HepG2 (cell line): Measurements from ENCODE around the gene ATP13A1. TPM values are rescaled to one million over a fixed set of nuclear protein-coding genes. Genes with fewer than 3 reads are reported as not detected.

ENCODE experiments used
- ATAC-seq: fragments of 200-7000 bp; cut with Tn5 transposase; 3 replicates; pipeline ENCODE4 v1.9.1; 2020; ENCODE audit warnings: mild to moderate bottlenecking, moderate library complexity
- BruUV-seq: library from RNA; stranded (reverse); fragments of 400-500 nt; replicated peaks from 2 replicates; lab custom pipeline; 2021; lab: Mats Ljungman, UMichigan
- CTCF ChIA-PET: fragments of 300-600 bp; formaldehyde crosslinking; extraction: SDS; loops from one replicate; lab custom pipeline; 2021; ENCODE audit warnings: low total read pairs, inconsistent platforms, low intra/inter-chr PET ratio; lab: Yijun Ruan, JAX
- POLR2A ChIA-PET: fragments of 350-600 bp; sonication (Branson Sonifier 250); formaldehyde crosslinking; loops from one replicate; lab custom pipeline; 2020; ENCODE audit warnings: antibody characterized with exemption, inconsistent platforms; lab: Yijun Ruan, JAX
- DNase-seq: peaks from one replicate; pipeline ENCODE4 v3.0.0-alpha.2; 2015; ENCODE audit warnings: low spot score
- FAIRE-seq: peaks from 3 replicates; lab custom pipeline; 2011; peaks lifted over from hg19 to GRCh38; lab: Jason Lieb, UNC
- H2AFZ ChIP-seq: one replicate; pipeline ENCODE4 v1.6.1; 2011; ENCODE audit warnings: low read length, inconsistent platforms
- H3K27ac ChIP-seq: fragments of 300-600 bp; 3 replicates; pipeline ENCODE4 v1.8.0; 2011; ENCODE audit warnings: mixed run types, mild to moderate bottlenecking, mixed read lengths, low read length, inconsistent platforms; ENCODE audit not compliant: insufficient read depth; ENCODE audit errors: extremely low read length
- H3K27me3 ChIP-seq, 2 experiments: fragments of 200-600 bp in 1 of 2; 2 replicates in 1 of 2; 3 replicates in 1 of 2; pipeline versions ENCODE4 v1.6.0 to v1.8.0; 2011; ENCODE audit warnings: low read length in 2 of 2, mild to moderate bottlenecking in 2 of 2, moderate library complexity in 2 of 2, inconsistent platforms in 1 of 2; ENCODE audit not compliant: insufficient read depth in 2 of 2, control insufficient read depth in 1 of 2
- H3K36me3 ChIP-seq, 2 experiments: fragments of 200-600 bp in 1 of 2; replicated peaks in 1 of 2; 2 replicates in 1 of 2; 3 replicates in 1 of 2; pipeline versions ENCODE4 v1.5.1 to v1.8.0; 2011; ENCODE audit warnings: low read length in 2 of 2, inconsistent platforms in 1 of 2; ENCODE audit not compliant: insufficient read depth in 2 of 2, control insufficient read depth in 1 of 2
- H3K4me1 ChIP-seq: 2 replicates; pipeline ENCODE4 v1.5.1; 2012; ENCODE audit warnings: low read length, inconsistent platforms; ENCODE audit not compliant: insufficient read depth
- H3K4me2 ChIP-seq: 2 replicates; pipeline ENCODE4 v1.6.0; 2011; ENCODE audit warnings: low read depth, low read length, inconsistent platforms
- H3K4me3 ChIP-seq, 3 experiments: fragments of 200-600 bp in 1 of 3; sonication (generic), shearing (Covaris generic) in 1 of 3; replicated peaks in 1 of 3; 2 replicates each; pipeline ENCODE4 v1.5.1; 2011 to 2016; ENCODE audit warnings: low read length in 3 of 3, inconsistent platforms in 2 of 3, low read depth in 2 of 3, mild to moderate bottlenecking in 2 of 3, control low read depth in 1 of 3, mixed read lengths in 1 of 3; ENCODE audit not compliant: insufficient read depth in 1 of 3
- H3K79me2 ChIP-seq: one replicate; pipeline ENCODE4 v1.6.1; 2011; ENCODE audit warnings: low read length, inconsistent platforms; ENCODE audit not compliant: insufficient read depth
- H3K9ac ChIP-seq: 2 replicates; pipeline ENCODE4 v1.6.0; 2011; ENCODE audit warnings: mild to moderate bottlenecking, low read depth, low read length, inconsistent platforms; ENCODE audit not compliant: insufficient read depth
- H3K9me3 ChIP-seq: 2 replicates; pipeline ENCODE4 v1.5.1; 2012; ENCODE audit warnings: mild to moderate bottlenecking, low read length
- H4K20me1 ChIP-seq: 2 replicates; pipeline ENCODE4 v1.6.0; 2011; ENCODE audit warnings: inconsistent platforms, mild to moderate bottlenecking, low read length, moderate library complexity; ENCODE audit not compliant: insufficient read depth
- CHD2 ChIP-seq: IDR thresholded peaks from 2 replicates; pipeline ENCODE4 v1.6.1; 2011; ENCODE audit warnings: low read depth, low read length, improper control_type of control experiment
- GTF3A ChIP-seq: sonication (generic); formaldehyde crosslinking; conservative IDR thresholded peaks from 2 replicates; pipeline ENCODE4 v1.4.0; 2020; ENCODE audit warnings: mild to moderate bottlenecking, missing genetic modification reagents
- KDM3A ChIP-seq: IDR thresholded peaks from 2 replicates; pipeline ENCODE4 v1.6.1; 2018; ENCODE audit warnings: low read depth, missing compliant biosample characterization
- KLF9 ChIP-seq: IDR thresholded peaks from 2 replicates; pipeline ENCODE4 v1.6.1; 2016; ENCODE audit warnings: low read depth
- MBNL3 ChIP-seq: fragments of 250-450 bp; sonication (Bioruptor Pico); conservative IDR thresholded peaks from 2 replicates; pipeline ENCODE4 v1.8.0; 2022; ENCODE audit warnings: mild to moderate bottlenecking, inconsistent platforms
- MNT ChIP-seq: fragments of 450-650 bp; IDR thresholded peaks from 2 replicates; pipeline ENCODE4 v1.6.1; 2016
- ZBED4 ChIP-seq: sonication (generic); formaldehyde crosslinking; IDR thresholded peaks from 2 replicates; pipeline ENCODE4 v1.4.0; 2020; ENCODE audit warnings: missing genetic modification reagents, borderline replicate concordance
- ZFP36L1 ChIP-seq: sonication (generic); formaldehyde crosslinking; IDR thresholded peaks from 2 replicates; pipeline ENCODE4 v1.8.0; 2022; ENCODE audit warnings: mild to moderate bottlenecking, missing genetic modification reagents, moderate library complexity
- ZFYVE20 ChIP-seq: sonication (generic); formaldehyde crosslinking; IDR thresholded peaks from 2 replicates; pipeline ENCODE4 v1.8.0; 2023; ENCODE audit warnings: low read depth, mild to moderate bottlenecking, moderate library complexity, missing genetic modification reagents, borderline replicate concordance
- ZNF382 ChIP-seq: sonication (generic); formaldehyde crosslinking; IDR thresholded peaks from 2 replicates; pipeline ENCODE4 v1.5.0; 2020; ENCODE audit warnings: missing genetic modification reagents, mild to moderate bottlenecking, borderline replicate concordance
- ZNF430 ChIP-seq: sonication (generic); formaldehyde crosslinking; IDR thresholded peaks from 2 replicates; pipeline ENCODE4 v1.9.0; 2021; ENCODE audit warnings: mild to moderate bottlenecking, missing genetic modification reagents
- ZNF605 ChIP-seq: sonication (generic); formaldehyde crosslinking; IDR thresholded peaks from 2 replicates; pipeline ENCODE4 v1.8.0; 2022; ENCODE audit warnings: mild to moderate bottlenecking, missing genetic modification reagents
- ZNF781 ChIP-seq: sonication (generic); formaldehyde crosslinking; IDR thresholded peaks from 2 replicates; pipeline ENCODE4 v1.5.1; 2020; ENCODE audit warnings: borderline replicate concordance, mild to moderate bottlenecking, missing genetic modification reagents; ENCODE audit errors: not compliant biosample characterization
- ZSCAN22 ChIP-seq: sonication (generic); formaldehyde crosslinking; IDR thresholded peaks from 2 replicates; pipeline ENCODE4 v1.4.0; 2020; ENCODE audit warnings: mild to moderate bottlenecking, missing genetic modification reagents
- WGBS: methylation state at CpG from one replicate; pipeline ENCODE4 v1.1.6; 2017; ENCODE audit warnings: low lambda C conversion rate; 5-methylcytosine and 5-hydroxymethylcytosine counted together
- in situ Hi-C: cut with HindIII; loops from 2 replicates; pipeline ENCODE4 v1.10.0; 2017; ENCODE audit warnings: low pct_unique_long_range_greater_than_20kb; ENCODE audit not compliant: extremely low pct_ligation_motif_present
- intact Hi-C: fragments of 100-400 bp; cut with micrococcal nuclease; formaldehyde crosslinking; loops from one replicate; pipeline ENCODE4 v1.10.0; 2022; ENCODE audit not compliant: unreplicated experiment
- polyA plus RNA-seq, 8 experiments: library from polyadenylated mRNA; depleted of rRNA in 3 of 8; stranded (reverse) in 7 of 8; unstranded in 1 of 8; fragments of >200 nt; fragmentation: Illumina TruSeq in 4 of 8; extraction: Trizol in 4 of 8; gene quantifications; 2 replicates each; pipeline versions ENCODE4 v1.2.1 to v1.2.3, GENCODE V29; 2011 to 2016; ENCODE audit warnings: low read depth in 4 of 8, missing spikeins in 1 of 8, mixed read lengths in 1 of 8; ENCODE audit not compliant: insufficient read depth in 1 of 8
- total RNA-seq, 5 experiments: library from RNA; depleted of rRNA; stranded (reverse); fragments of >200 nt; fragmentation: Illumina TruSeq; extraction: Trizol; gene quantifications; 2 replicates each; pipeline ENCODE4 v1.2.3, GENCODE V29; 2016; ENCODE audit warnings: low read depth in 1 of 5
- TF ChIP-seq, protein P1 (sequence below): sonication (generic); formaldehyde crosslinking; IDR thresholded peaks from 2 replicates; pipeline ENCODE4 v1.5.0; 2020; ENCODE audit warnings: missing genetic modification reagents
- TF ChIP-seq, protein P2 (sequence below): sonication (generic); formaldehyde crosslinking; IDR thresholded peaks from 2 replicates; pipeline ENCODE4 v1.4.0; 2020; ENCODE audit warnings: missing genetic modification reagents

The ATP13A1 gene
- total and polyA plus RNA-seq, 2 of the 13 experiments (the other 11 are each of a cell fraction or from before 2014, with no cell fraction given) = 23.2 to 41.7 TPM

DNA sequence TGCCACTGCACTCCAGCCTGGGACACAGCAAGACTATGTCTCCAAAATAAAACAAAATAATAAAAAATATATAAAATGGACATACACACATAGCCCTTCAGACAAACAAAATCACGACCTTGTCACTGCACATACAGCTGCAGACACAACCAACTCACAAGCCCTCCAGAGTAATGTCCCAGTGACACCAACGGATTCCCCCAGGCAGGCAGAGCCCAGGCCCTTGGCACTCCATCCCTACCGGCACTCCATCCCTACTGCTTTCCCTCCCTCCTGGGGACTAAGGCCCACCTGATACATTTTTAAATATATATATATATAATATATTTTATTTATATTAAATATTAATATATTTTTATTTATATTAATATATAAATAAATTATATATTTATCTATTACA lies 23.6 kb upstream of the ATP13A1 start:
- Histone ChIP-seq H3K9ac (no peak overlapping the region), H2AFZ (no peak overlapping the region), H3K27ac (no peak overlapping the region), H3K4me1 (no peaks in the 10 kb centered on the region), H3K36me3 (0 out of 5 replicates have a peak, but pooled peaks cover 0 to 3% of the 10 kb centered on the region in 2 experiments), H3K4me3 (no peak overlapping the region), H3K9me3 (no peaks in the 10 kb centered on the region), H3K4me2 (no peak overlapping the region), H4K20me1 (no peaks in the 10 kb centered on the region), H3K79me2 (no peaks in the 10 kb centered on the region), H3K27me3 (no peaks in the 10 kb centered on the region; a peak in 1 of 5 replicates)
- no TSS peak for BruUV-seq
- intact Hi-C loops = no loop called here
- ATAC-seq (peak; percentile 78), FAIRE-seq (no peak), DNase-seq (no peak)
- WGBS = 83% methylated on average over 3 of the region's 3 CpGs
- POLR2A ChIA-PET = no interaction called here
- in situ Hi-C loops = no loop called here
- CTCF ChIA-PET = no interaction called here
- TF ChIP-seq MNT (no peak), ZFYVE20 (CRISPR knock-in tag) (no peak), ZNF781 (CRISPR knock-in tag) (no peak), ZFP36L1 (CRISPR knock-in tag) (no peak), KDM3A (CRISPR knock-in tag) (no peak), ZSCAN22 (CRISPR knock-in tag) (no peak), CHD2 (no peak), ZNF382 (CRISPR knock-in tag) (no peak), ZBED4 (CRISPR knock-in tag) (no peak), KLF9 (no peak), MBNL3 (CRISPR knock-in tag) (no peak), ZNF430 (no peak), ZNF605 (CRISPR knock-in tag) (no peak), GTF3A (no peak)
- TF ChIP-seq, protein P1, sequence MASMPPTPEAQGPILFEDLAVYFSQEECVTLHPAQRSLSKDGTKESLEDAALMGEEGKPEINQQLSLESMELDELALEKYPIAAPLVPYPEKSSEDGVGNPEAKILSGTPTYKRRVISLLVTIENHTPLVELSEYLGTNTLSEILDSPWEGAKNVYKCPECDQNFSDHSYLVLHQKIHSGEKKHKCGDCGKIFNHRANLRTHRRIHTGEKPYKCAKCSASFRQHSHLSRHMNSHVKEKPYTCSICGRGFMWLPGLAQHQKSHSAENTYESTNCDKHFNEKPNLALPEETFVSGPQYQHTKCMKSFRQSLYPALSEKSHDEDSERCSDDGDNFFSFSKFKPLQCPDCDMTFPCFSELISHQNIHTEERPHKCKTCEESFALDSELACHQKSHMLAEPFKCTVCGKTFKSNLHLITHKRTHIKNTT (CRISPR knock-in tag) = no peak
- TF ChIP-seq, protein P2, sequence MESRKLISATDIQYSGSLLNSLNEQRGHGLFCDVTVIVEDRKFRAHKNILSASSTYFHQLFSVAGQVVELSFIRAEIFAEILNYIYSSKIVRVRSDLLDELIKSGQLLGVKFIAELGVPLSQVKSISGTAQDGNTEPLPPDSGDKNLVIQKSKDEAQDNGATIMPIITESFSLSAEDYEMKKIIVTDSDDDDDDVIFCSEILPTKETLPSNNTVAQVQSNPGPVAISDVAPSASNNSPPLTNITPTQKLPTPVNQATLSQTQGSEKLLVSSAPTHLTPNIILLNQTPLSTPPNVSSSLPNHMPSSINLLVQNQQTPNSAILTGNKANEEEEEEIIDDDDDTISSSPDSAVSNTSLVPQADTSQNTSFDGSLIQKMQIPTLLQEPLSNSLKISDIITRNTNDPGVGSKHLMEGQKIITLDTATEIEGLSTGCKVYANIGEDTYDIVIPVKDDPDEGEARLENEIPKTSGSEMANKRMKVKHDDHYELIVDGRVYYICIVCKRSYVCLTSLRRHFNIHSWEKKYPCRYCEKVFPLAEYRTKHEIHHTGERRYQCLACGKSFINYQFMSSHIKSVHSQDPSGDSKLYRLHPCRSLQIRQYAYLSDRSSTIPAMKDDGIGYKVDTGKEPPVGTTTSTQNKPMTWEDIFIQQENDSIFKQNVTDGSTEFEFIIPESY (CRISPR knock-in tag) = no peak
